KOPT-K1 (cell line): ENCODE data around the gene SLC10A4.
"Not testable (repeated sequence)": the region's sequence is repeated elsewhere in the genome, so short reads cannot be mapped to it uniquely, and the experiment has no call there.

Experiments
- H3K27ac ChIP-seq: fragments of 200-600 bp; sonication (generic); 2 replicates; pipeline ENCODE4 v1.5.1; 2016; ENCODE audit warnings: antibody characterized with exemption, mild to moderate bottlenecking, low read depth, low read length; ENCODE audit not compliant: poor library complexity, severe bottlenecking
- H3K36me3 ChIP-seq: fragments of 200-600 bp; sonication (generic); 2 replicates; pipeline ENCODE4 v1.5.1; 2017; ENCODE audit warnings: antibody characterized with exemption, mild to moderate bottlenecking, low read length, moderate library complexity; ENCODE audit not compliant: insufficient read depth
- H3K9me3 ChIP-seq: fragments of 200-600 bp; sonication (generic); 2 replicates; pipeline ENCODE4 v1.5.1; 2017; ENCODE audit warnings: antibody characterized with exemption, low read length, mild to moderate bottlenecking; ENCODE audit not compliant: insufficient read depth, poor library complexity, severe bottlenecking

SLC10A4 gene, protein sequence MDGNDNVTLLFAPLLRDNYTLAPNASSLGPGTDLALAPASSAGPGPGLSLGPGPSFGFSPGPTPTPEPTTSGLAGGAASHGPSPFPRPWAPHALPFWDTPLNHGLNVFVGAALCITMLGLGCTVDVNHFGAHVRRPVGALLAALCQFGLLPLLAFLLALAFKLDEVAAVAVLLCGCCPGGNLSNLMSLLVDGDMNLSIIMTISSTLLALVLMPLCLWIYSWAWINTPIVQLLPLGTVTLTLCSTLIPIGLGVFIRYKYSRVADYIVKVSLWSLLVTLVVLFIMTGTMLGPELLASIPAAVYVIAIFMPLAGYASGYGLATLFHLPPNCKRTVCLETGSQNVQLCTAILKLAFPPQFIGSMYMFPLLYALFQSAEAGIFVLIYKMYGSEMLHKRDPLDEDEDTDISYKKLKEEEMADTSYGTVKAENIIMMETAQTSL

DNA sequence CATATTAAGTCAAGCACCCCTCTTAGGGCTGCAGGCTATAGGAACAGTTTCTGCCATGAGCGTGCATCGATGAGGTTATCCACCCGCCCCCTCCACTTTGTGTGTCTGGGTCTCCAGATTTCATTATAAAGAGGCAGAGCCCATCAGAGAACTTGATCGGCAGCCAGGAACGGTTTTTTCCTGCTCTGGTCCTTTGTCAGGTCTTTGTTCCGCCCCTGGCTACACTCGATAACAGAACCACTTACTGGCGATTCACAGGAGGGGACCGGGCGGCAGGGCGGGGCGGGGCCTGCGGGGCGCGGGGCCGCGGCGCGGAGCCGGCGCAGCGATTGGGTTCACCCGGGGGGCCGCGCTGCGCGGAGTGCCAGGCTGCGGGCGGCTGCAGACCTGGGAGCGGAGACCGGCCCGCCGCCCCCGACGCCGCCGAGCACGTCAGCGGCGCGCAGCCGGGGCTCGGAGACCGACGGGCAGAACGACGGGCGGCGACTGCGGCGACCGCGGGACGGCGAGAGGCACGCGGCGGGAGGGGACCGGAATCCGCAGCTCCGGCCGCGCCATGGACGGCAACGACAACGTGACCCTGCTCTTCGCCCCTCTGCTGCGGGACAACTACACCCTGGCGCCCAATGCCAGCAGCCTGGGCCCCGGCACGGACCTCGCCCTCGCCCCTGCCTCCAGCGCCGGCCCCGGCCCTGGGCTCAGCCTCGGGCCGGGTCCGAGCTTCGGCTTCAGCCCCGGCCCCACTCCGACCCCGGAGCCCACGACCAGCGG is at the start of gene SLC10A4:
Gene SLC10A4, plus strand, starts transcription at position 338 of the 771 bp plus-strand sequence. Its CDS starts 219 bp downstream, at position 557.
- H3K9me3 ChIP-seq = no peaks in the 10 kb centered on the region
- no peaks in the 10 kb centered on the region for H3K36me3 ChIP-seq
- no peak within 1 kb of the TSS for H3K27ac ChIP-seq

DNA sequence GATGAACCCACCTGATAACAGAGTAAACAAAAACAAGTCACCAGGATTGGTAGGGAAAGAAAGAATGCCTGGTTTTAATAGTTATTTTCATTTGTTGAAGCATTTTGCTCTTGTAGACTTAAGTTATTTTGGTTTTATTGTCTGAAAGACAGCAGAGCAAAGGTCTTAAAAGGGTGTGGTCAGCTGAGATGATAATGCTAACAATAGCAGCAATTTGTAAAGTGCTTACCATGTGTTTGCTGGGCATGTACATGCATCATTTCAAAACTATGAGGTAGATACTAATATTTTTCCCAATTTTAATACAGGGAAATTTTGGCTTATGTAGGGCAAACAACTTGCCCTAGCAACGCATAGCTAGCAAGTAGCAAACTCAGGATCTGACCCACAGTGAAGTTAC is 46.8 kb upstream of the SLC10A4 start:
- no peaks in the 10 kb centered on the region for H3K36me3 ChIP-seq

DNA sequence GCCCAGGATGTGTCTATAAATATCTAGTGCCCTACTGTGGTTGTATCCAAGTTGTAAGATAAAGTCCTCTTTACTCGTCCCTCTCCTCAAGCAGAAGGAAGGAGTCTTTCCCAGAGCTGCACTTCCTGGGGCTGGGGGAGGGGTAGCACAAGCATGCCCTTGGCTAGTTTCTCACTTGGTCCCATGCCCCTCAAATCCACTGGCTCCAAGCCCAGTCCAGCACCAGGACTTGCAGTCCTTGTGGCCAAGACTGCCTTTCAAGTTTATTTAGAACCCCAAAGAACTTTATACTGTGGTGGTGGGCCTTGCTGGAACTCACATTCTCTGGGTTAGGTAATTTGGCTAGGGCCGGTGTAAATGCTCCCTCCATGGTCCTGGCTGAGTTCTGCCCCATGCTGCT is 43.2 kb upstream of the SLC10A4 start:
- H3K9me3 ChIP-seq = no peaks in the 10 kb centered on the region
- H3K27ac ChIP-seq = no peak overlapping the region
- H3K36me3 ChIP-seq = no peaks in the 10 kb centered on the region

More for the DNA sequence above, 46.8 kb upstream of the SLC10A4 start:
- H3K9me3 ChIP-seq = no peaks in the 10 kb centered on the region
- no peak overlapping the region for H3K27ac ChIP-seq

DNA sequence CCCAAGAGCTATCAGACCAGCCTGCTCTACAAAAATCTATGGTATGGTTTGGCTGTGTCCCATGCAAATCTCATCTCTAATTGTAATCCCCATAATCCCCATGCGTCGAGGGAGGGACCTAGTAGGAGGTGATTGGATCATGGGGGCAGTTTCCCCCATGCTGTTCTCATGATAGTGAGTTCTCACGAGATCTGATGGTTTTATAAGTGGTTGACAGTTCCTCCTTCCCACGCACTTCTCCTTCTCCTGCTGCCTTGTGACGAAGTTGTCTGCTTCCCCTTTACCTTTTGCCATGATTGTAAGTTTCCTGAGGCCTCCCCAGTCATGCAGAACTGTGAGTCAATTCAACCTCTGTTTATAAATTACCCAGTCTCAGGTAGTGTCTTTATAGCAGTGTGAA is 42.2 kb upstream of the SLC10A4 start:
- H3K9me3 ChIP-seq, H3K27ac ChIP-seq: not testable (repeated sequence)

DNA sequence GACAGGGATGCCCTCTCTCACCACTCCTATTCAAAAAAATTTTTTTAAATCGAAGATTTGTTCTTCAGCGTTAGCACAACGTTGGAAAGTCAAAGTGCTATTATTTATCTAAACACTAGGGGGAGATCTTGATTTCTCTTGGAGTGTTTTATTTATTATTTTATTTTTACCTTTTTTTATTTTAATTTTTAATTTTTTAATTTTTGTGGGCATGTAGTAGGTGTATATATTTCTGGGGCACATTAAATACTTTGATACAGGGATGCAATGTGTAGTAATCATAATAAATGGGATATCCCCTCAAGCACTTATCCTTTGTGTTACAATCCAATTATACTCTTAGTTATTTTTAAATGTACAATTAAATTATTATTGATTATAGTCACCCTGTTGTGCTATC is 37.4 kb upstream of the SLC10A4 start:
- no peaks in the 10 kb centered on the region for H3K9me3 ChIP-seq
- no peak overlapping the region for H3K27ac ChIP-seq

More for the DNA sequence above, 42.2 kb upstream of the SLC10A4 start:
- not testable (repeated sequence) for H3K36me3 ChIP-seq

DNA sequence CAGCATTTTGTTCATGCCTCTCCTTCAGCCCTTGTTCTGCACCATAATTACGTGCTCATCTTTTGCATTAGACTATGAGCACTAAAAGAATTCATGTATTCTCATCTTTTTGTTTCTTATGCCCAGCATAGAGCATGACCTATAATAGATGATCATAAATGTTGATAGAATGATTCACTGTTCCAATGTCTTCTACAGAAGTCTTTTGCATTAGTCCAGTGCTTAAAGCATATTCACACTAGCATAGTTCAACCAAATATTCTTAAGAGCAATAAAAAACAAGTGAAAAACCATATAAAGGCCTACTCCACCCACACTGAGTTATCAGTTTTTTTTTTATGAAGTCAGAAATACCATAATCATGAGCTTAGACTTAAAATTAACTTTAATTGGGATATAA is 36.5 kb upstream of the SLC10A4 start:
- Histone ChIP-seq H3K27ac (no peak overlapping the region), H3K36me3 (no peaks in the 10 kb centered on the region), H3K9me3 (no peaks in the 10 kb centered on the region)

More for the DNA sequence above, 37.4 kb upstream of the SLC10A4 start:
- H3K36me3 ChIP-seq = no peaks in the 10 kb centered on the region

DNA sequence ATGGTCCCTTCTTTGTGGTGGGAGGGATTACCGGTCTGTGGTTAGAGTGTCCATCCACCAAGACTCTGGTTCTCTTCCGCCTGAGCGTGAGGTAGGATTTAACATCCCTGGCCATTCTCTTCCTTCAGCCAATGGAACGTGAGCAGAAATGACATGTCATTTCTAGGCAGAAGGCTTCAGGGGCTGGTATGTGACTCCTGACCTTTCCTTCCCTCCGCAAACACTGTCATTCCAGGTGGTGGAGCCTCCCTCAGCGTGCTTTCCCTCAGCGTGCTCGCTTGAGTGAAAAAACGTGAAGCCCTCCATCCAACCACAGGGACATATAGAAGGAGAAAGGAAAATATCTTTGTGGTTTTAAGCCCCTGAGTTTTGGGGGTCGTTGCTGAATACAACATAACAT is 34.0 kb upstream of the SLC10A4 start:
- Histone ChIP-seq H3K36me3 (no peaks in the 10 kb centered on the region), H3K9me3 (no peaks in the 10 kb centered on the region), H3K27ac (no peak overlapping the region)

DNA sequence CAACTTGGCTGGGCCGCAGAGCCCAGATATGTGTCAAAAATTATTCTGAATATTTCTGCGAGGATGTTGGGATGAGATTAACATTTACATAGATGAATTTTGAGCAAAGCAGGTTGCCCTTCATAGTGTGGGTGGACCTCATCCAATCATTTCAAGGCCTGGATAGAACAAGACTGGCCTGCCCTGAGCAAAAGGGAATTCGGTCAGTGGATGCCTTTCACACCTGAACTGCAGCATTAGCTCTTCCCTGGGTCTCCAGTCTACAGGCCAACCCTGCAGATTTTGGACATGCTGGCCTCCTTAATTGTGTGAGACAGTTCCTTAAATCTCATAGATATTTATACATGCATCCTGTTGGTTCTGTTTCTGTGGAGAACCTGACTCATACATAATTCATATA is 32.4 kb upstream of the SLC10A4 start:
- H3K9me3 ChIP-seq = no peaks in the 10 kb centered on the region
- no peak overlapping the region for H3K27ac ChIP-seq
- no peaks in the 10 kb centered on the region for H3K36me3 ChIP-seq

DNA sequence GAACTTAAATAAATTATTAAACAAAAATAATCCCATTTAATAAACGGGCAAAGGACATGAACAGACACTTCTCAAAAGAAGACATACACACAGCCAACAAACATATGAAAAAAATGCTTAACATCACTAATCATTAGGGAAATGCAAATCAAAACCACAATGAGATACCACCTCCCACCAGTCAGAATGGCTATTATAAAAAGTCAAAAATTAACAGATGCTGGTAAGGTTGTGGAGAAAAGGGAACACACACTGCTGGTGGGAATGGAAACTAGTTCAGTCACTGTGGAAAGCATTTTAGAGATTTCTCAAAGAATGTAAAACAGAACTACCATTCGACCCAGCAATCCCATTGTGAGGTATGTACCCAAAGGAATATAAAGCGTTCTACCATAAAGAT is 31.5 kb upstream of the SLC10A4 start:
- not testable (repeated sequence) for H3K36me3 ChIP-seq, H3K27ac ChIP-seq, H3K9me3 ChIP-seq

DNA sequence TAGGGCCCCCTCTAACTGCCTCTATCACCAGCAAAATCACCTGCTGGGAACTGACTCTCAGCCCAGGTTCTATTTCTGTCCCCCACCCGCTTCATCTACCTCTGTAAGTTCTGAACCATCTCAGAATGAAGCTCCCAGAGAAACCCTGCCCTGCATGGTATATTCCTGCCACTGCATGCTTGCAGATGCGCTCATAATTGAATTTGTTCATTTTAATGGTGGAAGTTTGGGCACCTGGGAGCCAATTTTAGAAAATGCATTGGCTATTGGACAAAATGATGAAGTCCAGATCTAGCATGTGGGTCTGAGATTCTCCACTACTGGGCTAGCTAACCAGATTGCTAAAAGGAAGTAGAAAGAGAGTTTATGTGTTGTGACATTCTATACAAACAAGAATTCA is 28.6 kb upstream of the SLC10A4 start:
- no peak overlapping the region for H3K27ac ChIP-seq

DNA sequence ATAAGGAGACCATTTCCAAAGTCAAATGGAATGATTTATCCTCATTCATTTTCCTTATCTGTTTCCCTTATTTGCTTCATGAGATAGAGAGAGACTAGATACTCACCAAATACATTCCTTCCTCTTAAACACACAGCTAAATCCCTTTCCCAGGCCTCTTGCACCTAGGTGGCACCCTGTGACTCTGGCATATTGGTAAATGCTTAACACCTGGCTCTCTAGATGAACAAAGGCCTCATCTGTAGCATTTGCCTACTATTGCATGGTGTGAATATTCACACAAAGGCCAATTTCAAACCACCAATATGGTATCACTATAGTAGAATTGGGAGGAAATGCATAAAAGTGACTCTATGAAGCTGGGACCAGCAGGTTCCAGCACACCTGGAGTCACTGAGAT is 22.1 kb upstream of the SLC10A4 start:
- Histone ChIP-seq H3K9me3 (no peaks in the 10 kb centered on the region), H3K27ac (no peak overlapping the region), H3K36me3 (no peaks in the 10 kb centered on the region)

More for the DNA sequence above, 28.6 kb upstream of the SLC10A4 start:
- Histone ChIP-seq H3K36me3 (no peaks in the 10 kb centered on the region), H3K9me3 (no peaks in the 10 kb centered on the region)

DNA sequence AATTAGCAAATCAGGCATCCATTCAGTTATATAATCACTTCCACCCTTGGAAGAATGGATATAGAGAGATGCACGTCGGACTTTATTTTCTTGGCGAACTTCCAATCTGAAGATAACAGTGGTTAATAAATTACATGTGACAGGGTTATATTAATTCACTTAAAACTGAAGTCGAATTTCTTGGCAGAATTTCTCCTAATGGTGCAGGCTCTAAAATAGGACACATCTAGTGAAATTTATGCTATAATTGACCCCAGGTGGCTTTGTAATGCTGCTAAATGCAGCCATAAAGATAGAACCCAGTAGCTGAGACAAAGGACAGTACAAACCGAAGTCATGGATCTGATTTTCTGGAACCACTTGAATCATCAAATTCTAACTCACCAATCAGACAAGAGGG is 20.8 kb upstream of the SLC10A4 start:
- Histone ChIP-seq H3K27ac (no peak overlapping the region), H3K9me3 (no peaks in the 10 kb centered on the region), H3K36me3 (no peaks in the 10 kb centered on the region)

DNA sequence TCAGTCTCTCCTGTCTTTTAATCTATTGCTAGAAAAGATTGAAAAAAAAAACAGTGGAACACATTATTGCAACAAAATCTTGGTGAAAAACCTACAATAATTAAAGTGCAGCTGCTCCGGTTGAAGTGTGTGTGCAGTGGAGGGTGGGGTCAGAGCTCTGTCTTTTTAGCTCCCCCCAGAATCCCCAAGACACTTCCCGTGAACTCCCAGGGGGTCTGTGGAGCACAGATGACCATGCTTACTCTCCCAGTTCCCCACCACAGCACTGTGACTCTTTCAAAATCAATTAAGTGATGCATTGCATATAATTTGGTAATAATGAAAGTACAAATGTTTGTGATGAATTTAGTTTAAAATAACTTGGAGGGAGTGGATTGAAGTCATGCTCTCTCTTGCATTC is 15.7 kb upstream of the SLC10A4 start:
- Histone ChIP-seq H3K27ac (no peak overlapping the region), H3K9me3 (no peaks in the 10 kb centered on the region), H3K36me3 (no peaks in the 10 kb centered on the region)

DNA sequence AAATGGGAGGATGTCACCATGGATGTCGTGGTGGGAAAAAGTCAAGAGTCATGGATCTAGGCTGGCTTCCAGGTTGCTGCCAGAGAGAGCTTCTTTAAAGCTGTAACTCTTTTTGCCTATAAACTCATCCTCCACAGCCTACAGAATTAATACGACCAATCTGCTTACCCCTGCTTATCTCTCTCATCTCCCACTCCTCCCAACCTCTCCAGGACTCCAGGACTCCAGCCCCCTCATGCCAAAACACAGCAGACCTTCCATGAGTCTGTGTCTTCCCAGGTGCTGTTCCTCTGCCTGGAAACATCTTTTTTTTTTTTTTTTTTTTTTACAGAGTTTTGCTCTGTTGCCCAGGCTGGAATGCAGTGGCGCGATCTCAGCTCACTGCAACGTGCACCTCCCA is 15.3 kb upstream of the SLC10A4 start:
- H3K36me3 ChIP-seq = no peaks in the 10 kb centered on the region
- H3K27ac ChIP-seq = no peak overlapping the region
- no peaks in the 10 kb centered on the region for H3K9me3 ChIP-seq

DNA sequence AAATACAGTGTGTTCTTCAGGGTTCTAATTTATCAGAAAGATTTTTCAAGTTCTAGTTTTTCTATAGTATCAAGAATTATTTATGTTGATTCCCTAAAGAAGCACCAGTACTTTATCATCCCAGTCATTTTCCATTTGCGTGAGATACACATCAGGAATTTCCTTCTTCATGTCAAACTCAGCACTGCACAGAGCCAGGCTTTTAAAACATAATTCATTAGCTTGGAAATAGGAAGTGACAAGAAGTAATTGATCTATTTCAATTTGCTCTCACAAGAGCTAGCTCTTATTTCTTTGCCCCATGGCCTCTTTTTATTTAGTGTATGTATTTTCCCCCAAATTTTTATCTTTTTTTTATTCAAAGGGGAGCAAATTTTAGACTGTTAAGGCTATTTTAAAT is 13.0 kb upstream of the SLC10A4 start:
- Histone ChIP-seq H3K36me3 (no peaks in the 10 kb centered on the region), H3K27ac (no peak overlapping the region), H3K9me3 (no peaks in the 10 kb centered on the region)
